Transverse colon (tissue), 4 donors: ENCODE measurements around the gene KRT32.

ENCODE experiments used
- CTCF ChIP-seq, 5 experiments: fragments of 200-600 bp in 3 of 5; fragments of 450-650 bp in 2 of 5; sonication (generic) in 3 of 5; IDR thresholded peaks; 1 replicate in 2 of 5; 2 replicates in 3 of 5; pipeline ENCODE4 v1.5.1; 2016 to 2017; ENCODE audit warnings: antibody characterized with exemption in 5 of 5, inconsistent platforms in 3 of 5, mild to moderate bottlenecking in 2 of 5, moderate library complexity in 1 of 5
- EP300 ChIP-seq: sonication (generic); formaldehyde crosslinking; IDR thresholded peaks from one replicate; pipeline ENCODE4 v1.6.1; 2017; ENCODE audit warnings: antibody characterized with exemption, low read depth
- POLR2A ChIP-seq: fragments of 450-650 bp; IDR thresholded peaks from one replicate; pipeline ENCODE4 v1.6.1; 2016; ENCODE audit warnings: antibody characterized with exemption, mild to moderate bottlenecking, moderate library complexity
- POLR2AphosphoS5 ChIP-seq, 3 donors: sonication (generic); formaldehyde crosslinking; IDR thresholded peaks; one replicate each; pipeline ENCODE4 v1.6.1; 2016; ENCODE audit warnings: antibody characterized with exemption in 3 of 3

- TF ChIP-seq POLR2A (no peak), CTCF (IDR thresholded peaks at IDR 0.05) (no peak), POLR2AphosphoS5 (IDR thresholded peaks at IDR 0.05) (no peak), EP300 (no peak)
Measured at GRCh38 chr17:41451154-41451728, 15.9 kb downstream of the KRT32 start.
